Stimulated activated CD8-positive, alpha-beta memory T cell treated with anti-CD3 and anti-CD28 coated beads, Interleukin-7, amount 100 ng/mL, for 48 hours (primary cell): ENCODE measurements around the gene SEC14L3.

Source experiments
- DNase-seq, 2 donors: peaks; one replicate each; pipeline ENCODE4 v3.0.0-alpha.2; 2020; ENCODE audit warnings: low read depth in 1 of 2; ENCODE audit errors: extremely low read depth in 1 of 2

The SEC14L3 gene

GRCh38 chr22:30424534-30425326 is 47.1 kb downstream of the SEC14L3 start:
- no peak for DNase-seq

DNA sequence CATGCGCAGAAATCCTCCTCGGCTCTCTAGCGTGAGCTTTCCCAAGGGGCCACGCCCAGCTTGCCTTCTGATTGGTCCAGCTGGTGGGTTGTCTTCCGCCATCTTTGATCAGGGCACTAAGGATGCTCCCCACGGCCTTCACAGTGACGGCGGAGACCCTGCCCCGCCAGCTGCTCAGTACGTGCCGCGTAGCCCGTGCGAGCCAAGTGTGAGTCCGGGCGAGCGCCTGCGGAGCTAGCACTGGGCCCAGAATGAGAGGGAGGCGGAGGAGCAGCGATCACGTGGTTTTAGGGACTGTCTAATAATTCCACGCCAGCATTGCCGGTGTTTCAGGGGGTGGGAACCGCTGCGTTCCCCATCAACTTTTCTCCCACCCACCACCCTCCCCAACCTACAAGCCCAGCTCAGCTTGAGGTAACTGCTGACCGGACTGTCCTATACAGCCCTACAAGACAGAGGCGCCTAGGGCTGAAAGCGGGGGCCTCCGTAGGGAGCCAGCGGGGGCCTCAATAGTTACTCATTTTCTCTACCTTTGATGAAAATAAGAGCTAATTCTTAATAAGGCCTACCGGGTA is 47.8 kb downstream of the SEC14L3 start:
- DNase-seq, result peak; percentile 94 to 99

- DNase-seq, result peak; percentile 49 to 71
These were observed 48.4 kb downstream of the SEC14L3 start for GRCh38 chr22:30423301-30423958.

GRCh38 chr22:30422481-30423300 is 49.1 kb downstream of the SEC14L3 start:
- DNase-seq, result no peak

DNA sequence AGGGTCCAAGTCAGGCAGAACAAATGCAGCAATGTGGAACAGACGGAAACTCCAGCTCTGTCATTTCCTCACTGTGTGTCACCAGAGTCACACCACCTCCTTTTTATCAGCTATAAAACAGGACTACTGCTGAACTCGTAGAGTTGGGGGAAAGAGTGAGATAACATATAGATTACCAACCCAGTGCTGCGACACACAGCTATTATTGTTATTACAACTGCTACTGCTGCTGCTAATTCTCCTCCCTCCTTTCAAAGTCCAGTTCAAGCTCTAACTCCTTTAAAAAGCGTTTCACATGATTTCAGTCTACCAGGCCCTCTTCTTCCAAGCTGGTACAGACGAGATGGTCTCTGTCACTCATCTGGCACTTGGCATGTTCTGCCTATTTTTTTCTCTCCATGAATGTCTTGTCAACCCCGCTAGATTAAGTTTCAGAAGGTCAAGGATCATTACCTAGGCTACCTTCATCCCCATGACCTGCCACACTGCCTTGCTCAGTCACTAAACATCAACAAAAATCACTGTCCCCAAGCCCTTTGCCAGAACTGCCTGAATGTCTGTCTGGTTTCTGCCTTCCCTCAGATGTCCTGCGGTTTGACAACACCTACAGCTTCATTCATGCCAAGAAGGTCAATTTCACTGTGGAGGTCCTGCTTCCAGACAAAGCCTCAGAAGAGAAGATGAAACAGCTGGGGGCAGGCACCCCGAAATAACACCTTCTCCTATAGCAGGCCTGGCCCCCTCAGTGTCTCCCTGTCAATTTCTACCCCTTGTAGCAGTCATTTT is 49.9 kb downstream of the SEC14L3 start:
- no peak for DNase-seq

- no peak for DNase-seq
These were observed 51.3 kb downstream of the SEC14L3 start for GRCh38 chr22:30420347-30421125.

DNA sequence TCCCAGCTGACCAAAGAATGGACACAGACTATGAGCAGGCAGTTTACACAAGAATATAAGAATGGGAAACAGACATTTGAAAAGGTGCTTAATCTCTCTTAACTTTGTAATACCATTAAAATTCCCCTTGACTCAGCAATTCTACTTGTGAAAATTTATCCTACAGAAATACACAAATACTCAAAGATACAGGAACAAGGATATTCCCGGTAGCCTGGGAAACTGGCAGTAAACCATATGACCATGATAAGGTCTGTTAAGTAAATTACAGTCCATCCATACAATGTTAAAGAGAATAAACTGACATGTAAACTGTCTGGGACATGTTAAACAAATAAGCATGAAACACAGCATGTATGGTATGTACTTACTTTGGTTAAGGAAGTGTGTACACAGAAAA is 55.0 kb downstream of the SEC14L3 start:
- DNase-seq, result no peak

GRCh38 chr22:30416403-30416802 is 55.4 kb downstream of the SEC14L3 start:
- no peak for DNase-seq

DNA sequence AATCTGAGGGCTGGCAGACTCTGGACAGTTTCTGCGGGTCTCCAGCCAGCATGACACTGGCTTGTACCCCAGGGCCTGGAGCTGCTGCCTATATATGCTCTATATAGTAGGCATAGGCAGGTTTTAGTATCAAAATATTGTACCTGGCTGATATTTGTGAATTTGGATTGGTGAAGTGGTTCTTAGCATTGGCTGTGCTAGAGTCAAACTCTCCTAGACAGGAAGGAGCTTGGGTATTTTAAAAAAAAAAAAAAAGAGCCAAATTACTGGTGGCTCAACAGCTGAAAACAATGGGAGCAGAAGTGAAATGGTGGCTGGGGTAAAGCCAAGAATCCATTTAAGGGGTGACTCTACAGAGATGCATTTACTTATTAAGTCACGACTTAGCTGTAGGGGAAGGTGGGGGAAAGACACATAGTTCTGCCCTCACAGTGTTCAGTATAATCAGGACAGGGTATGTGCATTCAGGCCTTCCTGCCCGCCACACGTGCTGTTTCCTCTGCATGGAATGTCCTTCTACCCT is 57.2 kb downstream of the SEC14L3 start:
- no peak for DNase-seq

DNA sequence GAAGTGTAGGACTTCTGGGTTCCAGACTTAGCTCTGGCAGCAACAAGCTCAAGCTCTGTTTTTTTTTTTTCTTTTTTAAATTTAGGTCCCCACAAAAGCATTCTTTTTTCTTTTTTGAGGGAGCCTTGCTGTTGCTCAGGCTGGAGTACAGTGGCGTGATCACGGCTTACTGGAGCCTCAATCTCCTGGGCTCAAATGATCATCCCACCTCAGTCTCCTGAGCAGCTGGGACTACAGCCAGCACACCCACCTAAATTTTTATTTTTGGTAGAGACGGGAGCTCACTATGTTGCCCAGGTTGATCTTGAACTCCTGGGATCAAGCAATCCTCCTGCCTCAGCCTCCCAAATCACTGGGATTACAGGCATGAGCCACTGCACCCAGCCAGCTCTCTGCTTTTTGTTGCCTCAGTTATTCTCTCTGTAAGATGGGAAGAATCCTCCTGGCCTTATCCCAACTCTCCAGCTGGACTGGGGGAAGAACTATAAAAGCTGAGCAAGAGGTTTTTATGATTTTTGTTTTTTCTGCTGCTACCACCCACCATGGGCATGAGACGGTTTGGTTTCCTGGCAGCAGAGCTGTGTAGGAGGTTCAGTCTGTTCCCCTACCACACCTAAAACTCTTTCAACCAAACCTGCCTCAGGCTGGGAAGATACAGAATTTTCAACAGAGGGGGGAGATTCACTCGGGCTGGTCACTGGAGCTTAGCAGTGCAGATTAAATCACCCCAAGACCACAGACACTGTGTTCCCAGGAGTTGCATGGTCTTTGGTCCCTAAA is 57.9 kb downstream of the SEC14L3 start:
- no peak for DNase-seq

GRCh38 chr22:30413001-30413400 is 58.8 kb downstream of the SEC14L3 start:
- no peak for DNase-seq

DNA sequence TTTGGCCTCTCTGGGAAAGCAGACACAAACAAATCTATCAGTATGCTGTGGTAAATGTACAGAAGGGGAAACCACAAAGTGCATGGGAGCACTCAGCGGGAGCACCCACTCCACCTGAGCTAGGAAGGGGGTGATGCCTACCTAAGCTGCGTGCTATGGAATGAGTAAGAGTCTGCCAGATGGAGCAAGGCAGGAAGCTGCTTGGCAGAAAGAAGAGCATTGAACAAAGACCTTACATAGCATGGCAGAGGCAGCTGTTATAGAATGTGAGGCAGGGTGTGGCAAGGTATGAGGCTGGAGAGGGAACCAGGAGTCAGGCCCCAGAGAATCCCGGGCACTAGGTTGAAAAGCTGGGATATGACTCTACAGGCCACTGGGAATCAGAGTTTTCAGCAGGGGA is 60.0 kb downstream of the SEC14L3 start:
- no peak for DNase-seq
